Activated CD4-positive, alpha-beta T cell treated with anti-CD3 and anti-CD28 coated beads for 48 hours (primary cell): ENCODE data around the gene GIMAP6.
A peak's percentile ranks its signal among the peaks of the same experiment; 100 is the strongest.
"Not testable (repeated sequence)": the region's sequence is repeated elsewhere in the genome, so short reads cannot be mapped to it uniquely, and the experiment has no call there.

Experiments used
- DNase-seq: peaks from one replicate; pipeline ENCODE4 v3.0.0-alpha.2; 2020

Gene GIMAP6

DNA sequence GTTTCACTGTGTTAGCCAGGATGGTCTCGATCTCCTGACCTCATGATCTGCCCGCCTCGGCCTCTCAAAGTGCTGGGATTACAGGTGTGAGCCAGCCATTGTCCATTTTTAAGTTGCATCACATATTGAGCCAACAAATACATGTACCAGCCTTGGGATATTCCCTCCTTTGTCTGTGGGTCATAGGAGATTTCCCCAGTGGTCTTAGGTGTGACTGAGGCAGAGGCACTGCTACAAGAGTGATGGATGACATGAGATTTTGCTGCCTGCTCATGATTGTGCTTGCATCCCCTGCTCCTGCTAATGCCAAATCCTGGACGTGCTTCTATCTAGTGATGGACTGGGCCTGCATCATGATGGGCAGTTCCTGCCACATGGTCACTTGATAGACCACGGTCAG, 10.7 kb upstream of the GIMAP6 start:
- DNase-seq = no peak

DNA sequence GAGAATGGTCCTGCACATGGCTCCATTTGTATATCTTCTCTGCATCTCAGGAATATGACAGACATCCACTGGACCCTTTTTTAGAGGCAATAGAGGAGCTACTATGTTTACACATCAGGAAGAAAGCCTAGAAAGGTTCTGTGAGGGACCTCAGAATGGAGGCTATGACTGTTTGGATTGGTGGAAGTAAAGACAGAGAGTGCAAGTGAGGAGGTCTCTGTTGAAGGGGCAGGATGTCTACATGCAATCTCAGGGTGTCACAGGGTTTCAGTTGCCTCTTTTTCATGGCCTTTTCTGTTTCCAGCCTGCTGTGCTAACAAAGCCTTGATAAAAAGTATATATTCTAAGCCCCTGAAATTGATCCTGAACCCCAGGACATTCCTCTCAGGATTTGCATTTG, 9.7 kb upstream of the GIMAP6 start:
- no peak for DNase-seq

- no peak for DNase-seq
These were observed 1.7 kb upstream of the GIMAP6 start for GRCh38 chr7:150633926-150634325.

DNA sequence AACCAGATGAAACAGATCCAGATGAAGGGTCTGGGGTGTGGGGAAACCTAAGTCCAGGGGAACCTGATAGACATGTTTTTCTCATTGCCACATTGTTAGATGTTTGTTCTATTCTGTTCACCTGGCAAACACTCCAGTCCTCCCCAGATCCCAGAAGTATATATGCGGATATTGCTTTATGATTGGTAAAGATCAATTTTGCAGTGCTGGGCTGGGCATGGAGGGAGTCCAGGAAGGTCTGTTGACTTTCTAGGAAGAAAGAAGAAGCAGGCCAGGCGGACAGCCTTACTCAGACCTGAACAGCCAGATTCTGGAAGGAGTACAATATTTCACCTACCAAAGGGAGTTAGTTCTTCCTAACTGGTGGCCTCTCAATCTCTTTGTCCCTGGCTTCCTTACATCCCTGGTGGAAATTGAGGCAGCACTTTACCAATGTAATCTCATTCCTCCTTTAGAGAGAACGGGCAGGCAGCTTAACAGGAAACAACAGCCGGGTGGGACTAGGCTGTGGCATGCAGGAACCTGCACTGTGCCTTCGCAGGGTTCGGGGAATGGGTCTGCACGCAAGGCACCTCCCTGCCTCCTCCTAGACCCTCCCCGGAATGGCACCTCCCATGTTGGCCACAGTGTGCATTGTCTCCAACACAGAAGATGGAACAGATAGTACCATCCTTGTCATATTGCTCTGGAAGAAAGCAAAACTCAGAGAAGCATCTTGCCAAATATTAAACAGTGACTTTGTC, 930 bp downstream of the GIMAP6 start:
- peak; percentile 57 for DNase-seq

- DNase-seq = no peak
These were observed 2.8 kb downstream of the GIMAP6 start for GRCh38 chr7:150629347-150629746.

DNA sequence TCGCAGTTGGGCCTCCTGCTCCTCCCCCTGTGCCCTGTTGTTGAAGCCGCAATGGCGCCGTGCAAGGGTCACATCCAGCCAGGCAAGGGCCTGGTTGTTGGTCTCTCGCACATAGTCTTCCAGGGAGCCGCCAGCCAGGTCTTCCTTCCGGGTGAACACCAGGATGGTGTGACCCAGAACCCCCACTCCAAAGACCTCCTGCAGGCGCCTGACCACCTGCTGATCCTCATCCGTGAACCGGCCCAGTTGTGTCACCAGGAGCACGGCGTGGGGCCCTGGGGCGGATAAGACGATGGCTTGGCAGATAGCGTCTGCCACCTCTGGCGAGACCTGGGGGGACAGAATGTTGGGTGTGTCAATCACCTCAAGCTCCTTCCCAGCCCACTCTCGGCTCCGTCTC, 4.2 kb downstream of the GIMAP6 start:
- no peak for DNase-seq

DNA sequence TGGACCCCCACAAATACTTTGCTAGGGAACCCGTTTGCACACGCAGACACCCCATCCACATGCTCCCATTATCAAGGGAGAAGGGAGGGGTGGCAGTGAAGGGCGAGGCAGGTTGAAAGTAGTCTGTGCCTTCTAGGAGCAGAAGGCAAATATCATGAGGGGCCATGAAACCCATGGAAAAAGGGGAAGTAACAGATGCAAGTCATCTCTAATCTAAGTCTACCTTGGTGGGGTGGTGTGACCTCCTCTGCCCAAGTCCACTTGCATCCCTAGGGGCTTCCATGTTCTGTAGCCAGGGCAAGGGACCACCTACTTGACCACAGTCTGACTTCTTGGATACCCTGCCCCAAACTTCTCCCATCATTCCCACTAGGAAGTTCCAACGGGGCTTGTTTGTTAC, 5.5 kb downstream of the GIMAP6 start:
- DNase-seq = no peak

GRCh38 chr7:150621376-150621775, 10.8 kb downstream of the GIMAP6 start:
- no peak for DNase-seq

GRCh38 chr7:150620617-150621371, 11.4 kb downstream of the GIMAP6 start:
- DNase-seq = no peak

- DNase-seq = no peak
These were observed 12.1 kb downstream of the GIMAP6 start for GRCh38 chr7:150620061-150620460.

GRCh38 chr7:150615221-150615755, 16.9 kb downstream of the GIMAP6 start:
- DNase-seq = not testable (repeated sequence)

GRCh38 chr7:150614426-150614825, 17.8 kb downstream of the GIMAP6 start:
- not testable (repeated sequence) for DNase-seq

GRCh38 chr7:150613880-150614279, 18.3 kb downstream of the GIMAP6 start:
- DNase-seq = no peak

- DNase-seq = no peak
These were observed 19.3 kb downstream of the GIMAP6 start for GRCh38 chr7:150612925-150613324.

DNA sequence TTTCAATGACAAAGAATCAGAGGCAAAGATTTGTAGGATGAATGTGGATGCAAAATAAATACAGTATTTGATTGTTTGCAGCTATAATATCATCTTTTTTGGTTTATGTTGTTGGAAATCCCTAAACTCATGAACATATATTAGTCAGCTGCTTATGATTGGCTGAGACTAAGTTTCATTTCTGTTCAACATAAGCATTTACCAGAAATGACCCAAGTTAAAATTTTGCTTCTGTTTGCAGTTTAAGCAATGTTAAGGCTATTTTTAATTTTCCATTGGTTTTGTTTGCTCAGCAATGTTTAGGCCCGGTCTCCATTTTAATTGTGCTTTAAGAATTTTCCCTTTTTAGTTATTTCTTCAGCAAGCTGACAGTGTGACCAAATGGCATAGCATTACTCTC, 22.0 kb downstream of the GIMAP6 start:
- DNase-seq = no peak

DNA sequence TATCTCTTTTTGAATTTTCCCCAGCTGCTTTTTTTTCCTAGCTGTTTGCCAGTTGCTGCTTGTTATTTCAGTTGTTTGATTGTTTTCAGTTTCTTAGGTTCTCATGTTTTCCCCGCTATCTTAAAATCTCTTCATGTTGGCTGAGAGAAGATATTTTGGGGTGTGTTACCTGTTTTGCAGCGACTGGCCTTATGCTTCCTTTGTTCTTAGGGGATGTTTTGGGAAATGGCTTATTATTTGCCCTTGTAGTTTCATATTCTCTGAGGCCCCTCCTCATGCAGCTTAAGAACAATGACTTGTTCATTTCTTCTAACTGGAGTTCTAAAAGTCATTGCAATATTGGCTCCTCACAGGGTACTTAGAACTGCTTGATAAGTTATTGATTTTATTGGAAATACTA, 28.6 kb downstream of the GIMAP6 start:
- DNase-seq = not testable (repeated sequence)

- DNase-seq = no peak
These were observed 36.8 kb downstream of the GIMAP6 start for GRCh38 chr7:150595361-150595760.

- no peak for DNase-seq
These were observed 37.4 kb downstream of the GIMAP6 start for GRCh38 chr7:150594805-150595204.

DNA sequence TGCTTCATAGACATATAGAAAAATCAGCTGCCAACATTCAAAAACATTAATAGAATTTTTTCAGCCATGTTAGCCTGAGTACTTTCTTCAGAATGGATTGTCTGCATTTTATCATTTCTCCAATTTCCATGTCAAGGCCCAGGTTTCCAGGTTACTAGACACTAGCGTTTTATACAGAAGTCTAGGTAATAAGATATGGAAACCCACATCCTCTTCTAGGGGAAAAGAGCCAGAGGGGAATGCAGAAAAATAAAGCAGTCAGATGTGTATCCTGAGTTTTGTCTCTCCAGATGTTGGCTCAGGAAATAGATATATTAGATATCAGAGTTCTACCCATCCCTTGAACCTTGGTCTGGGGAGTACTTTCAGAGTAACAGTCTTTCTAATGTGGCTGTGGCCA, 44.6 kb downstream of the GIMAP6 start:
- no peak for DNase-seq

DNA sequence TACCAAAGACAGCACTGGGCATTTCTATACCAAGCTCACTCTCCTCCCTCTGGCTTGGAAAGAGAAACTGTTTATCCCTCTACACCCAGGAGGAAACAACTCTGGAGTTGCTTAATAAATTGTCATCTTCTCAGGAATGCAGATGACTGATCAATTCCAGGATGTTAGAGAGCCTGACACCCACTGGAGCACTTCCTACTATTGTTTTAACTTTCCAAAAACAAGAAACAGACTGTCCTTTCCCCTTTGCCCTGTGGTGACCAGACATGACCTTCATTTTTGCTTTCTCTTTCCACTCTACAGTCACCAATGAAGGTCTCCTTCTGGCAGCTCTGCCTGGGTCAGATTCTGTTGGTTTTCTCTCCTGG, 45.4 kb downstream of the GIMAP6 start:
- DNase-seq = no peak

GRCh38 chr7:150586068-150586784, 46.0 kb downstream of the GIMAP6 start:
- no peak for DNase-seq

- no peak for DNase-seq
These were observed 47.0 kb downstream of the GIMAP6 start for GRCh38 chr7:150585199-150585598.

DNA sequence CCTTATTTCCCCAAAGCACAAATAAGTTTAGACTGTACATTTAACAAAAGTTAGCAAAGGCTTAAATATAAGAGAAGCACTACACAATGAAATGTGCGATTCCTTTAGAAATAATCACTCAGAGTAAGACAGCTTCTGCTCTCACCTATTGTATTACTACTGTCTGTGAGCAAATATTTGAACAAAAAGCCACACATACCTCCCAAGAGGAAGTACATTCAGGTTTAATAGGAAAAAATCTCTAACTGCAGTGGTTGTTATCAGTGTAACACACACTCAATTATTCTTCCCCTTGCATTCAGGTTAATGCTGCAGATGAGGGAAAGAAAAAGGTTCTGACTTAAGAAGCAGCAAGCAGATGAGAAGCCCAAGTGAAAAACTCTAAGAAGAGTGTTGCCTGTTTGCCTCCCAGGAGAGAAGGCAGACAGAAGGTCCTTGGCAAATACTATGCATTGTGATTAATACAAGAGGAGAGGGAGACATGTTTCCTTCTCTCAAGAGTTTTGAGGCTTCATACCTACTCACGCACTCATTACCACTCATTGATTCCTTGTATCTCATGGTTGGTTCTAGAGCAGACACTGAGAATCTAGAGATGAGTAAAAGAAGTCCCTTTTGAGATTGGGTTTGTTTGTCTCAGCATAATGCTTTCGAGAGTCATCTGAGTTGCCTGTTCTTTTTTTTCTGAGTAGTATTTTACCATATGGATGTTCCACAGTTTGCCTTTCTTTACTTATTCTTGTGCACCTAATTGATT, 51.4 kb downstream of the GIMAP6 start:
- DNase-seq = no peak
